DND-41 (cell line): ENCODE data around the gene KRTAP10-3.

Experiments
- EZH2 ChIP-seq: IDR thresholded peaks from 3 replicates; pipeline ENCODE4 v1.6.1; 2012; ENCODE audit warnings: borderline replicate concordance, low read depth, mild to moderate bottlenecking, moderate library complexity, low read length, inconsistent platforms; ENCODE audit not compliant: severe bottlenecking
- TF ChIP-seq, protein P1 (sequence below): IDR thresholded peaks from 2 replicates; pipeline ENCODE4 v1.5.1; 2012; ENCODE audit warnings: borderline replicate concordance, low read length, moderate library complexity, mild to moderate bottlenecking; ENCODE audit not compliant: poor library complexity, severe bottlenecking; ENCODE audit errors: extremely low read depth

DNA sequence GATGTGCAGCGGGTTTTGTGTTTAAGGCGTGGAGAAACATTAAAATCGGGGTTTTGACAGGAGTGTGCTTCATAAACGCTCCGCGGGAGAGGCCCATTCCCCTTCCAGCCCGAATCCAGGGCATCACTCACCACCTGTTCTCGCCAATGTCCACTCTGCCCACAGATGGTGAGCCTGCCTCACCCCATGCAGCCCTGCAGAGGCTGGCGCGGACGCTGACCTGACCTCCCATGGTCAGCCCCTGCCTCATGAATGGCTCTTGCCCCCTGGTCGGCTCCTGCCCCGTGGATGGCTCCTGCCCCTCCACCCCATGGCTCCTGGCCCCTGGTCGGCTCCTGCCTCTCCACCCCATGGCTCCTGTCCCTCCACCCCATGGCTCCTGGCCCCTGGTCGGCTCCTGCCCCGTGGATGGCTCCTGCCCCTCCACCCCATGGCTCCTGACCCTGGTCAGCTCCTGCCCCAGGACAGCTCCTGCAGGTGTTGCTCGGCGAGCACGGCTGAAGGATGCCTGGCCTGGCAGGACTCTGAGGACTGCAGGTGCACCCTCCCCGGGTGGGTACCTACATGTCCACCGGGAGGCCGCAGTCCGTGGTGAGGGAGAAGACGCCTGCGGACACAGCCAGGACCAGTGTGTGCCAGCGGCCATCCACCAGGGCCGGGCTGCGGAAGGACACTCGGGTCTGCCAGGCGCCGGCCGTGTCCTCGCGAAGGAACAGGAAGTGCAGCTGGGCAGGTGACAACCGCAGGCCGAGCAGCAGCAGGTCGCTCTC, 25.3 kb downstream of the KRTAP10-3 start:
- TF ChIP-seq, protein P1, sequence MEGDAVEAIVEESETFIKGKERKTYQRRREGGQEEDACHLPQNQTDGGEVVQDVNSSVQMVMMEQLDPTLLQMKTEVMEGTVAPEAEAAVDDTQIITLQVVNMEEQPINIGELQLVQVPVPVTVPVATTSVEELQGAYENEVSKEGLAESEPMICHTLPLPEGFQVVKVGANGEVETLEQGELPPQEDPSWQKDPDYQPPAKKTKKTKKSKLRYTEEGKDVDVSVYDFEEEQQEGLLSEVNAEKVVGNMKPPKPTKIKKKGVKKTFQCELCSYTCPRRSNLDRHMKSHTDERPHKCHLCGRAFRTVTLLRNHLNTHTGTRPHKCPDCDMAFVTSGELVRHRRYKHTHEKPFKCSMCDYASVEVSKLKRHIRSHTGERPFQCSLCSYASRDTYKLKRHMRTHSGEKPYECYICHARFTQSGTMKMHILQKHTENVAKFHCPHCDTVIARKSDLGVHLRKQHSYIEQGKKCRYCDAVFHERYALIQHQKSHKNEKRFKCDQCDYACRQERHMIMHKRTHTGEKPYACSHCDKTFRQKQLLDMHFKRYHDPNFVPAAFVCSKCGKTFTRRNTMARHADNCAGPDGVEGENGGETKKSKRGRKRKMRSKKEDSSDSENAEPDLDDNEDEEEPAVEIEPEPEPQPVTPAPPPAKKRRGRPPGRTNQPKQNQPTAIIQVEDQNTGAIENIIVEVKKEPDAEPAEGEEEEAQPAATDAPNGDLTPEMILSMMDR, result no peak
- TF ChIP-seq EZH2, result no peak
